ENCODE results near the gene GREB1L. TPM values are rescaled to one million over a fixed set of nuclear protein-coding genes. Genes with fewer than 3 reads are reported as not detected.

Gene GREB1L
- total and polyA plus RNA-seq, 2 of the 13 experiments (the other 11 are each of a cell fraction or from before 2014, with no cell fraction given): 0.17 to 0.66 TPM

- Histone ChIP-seq H3K27ac (ENCODE audit: extremely low read length, insufficient read depth, low read length) (no peak overlapping the region), H3K9me3 (ENCODE audit: low read length) (no peaks in the 10 kb centered on the region), H3K4me2 (ENCODE audit: low read depth, low read length) (no peak overlapping the region), H2AFZ (ENCODE audit: low read length) (no peak overlapping the region), H3K9ac (ENCODE audit: insufficient read depth, low read depth, low read length) (no peak overlapping the region), H3K27me3 (ENCODE audit: control insufficient read depth in 1 of 2, insufficient read depth in 2 of 2, low read length in 2 of 2) (no peaks in the 10 kb centered on the region), H4K20me1 (ENCODE audit: insufficient read depth, low read length) (no peaks in the 10 kb centered on the region), H3K36me3 (replicated peaks in 1 of 2; ENCODE audit: control insufficient read depth in 1 of 2, insufficient read depth in 2 of 2, low read length in 2 of 2) (no peaks in the 10 kb centered on the region), H3K4me3 (replicated peaks in 1 of 3; ENCODE audit: insufficient read depth in 1 of 3, low read depth in 2 of 3, low read length in 3 of 3) (no peak overlapping the region), H3K79me2 (ENCODE audit: insufficient read depth, low read length) (no peaks in the 10 kb centered on the region), H3K4me1 (ENCODE audit: insufficient read depth, low read length) (peaks cover 37% of the 10 kb centered on the region)
- no TSS peak for BruUV-seq (replicated peaks)
- ChIA-PET CTCF (ENCODE audit: low intra/inter-chr PET ratio, low total read pairs) (no interaction called here), POLR2A (no interaction called here)
- intact Hi-C loops (cut with micrococcal nuclease; ENCODE audit: unreplicated experiment): no loop called here
- FAIRE-seq: no peak
- no peak for DNase-seq (ENCODE audit: low spot score)
- WGBS (ENCODE audit: low lambda C conversion rate): 0% methylated on average over 1 of the region's 1 CpG
- TF ChIP-seq ZSCAN9 (CRISPR knock-in tag; IDR thresholded peaks at IDR 0.05; ENCODE audit: borderline replicate concordance) (no peak), NFRKB (IDR thresholded peaks at IDR 0.05) (no peak), ZNF598 (CRISPR knock-in tag; IDR thresholded peaks at IDR 0.05; ENCODE audit: borderline replicate concordance) (no peak), E2F1 (CRISPR knock-in tag; IDR thresholded peaks at IDR 0.05) (no peak), TEAD2 (CRISPR knock-in tag; IDR thresholded peaks at IDR 0.05) (no peak), TFAP4 (IDR thresholded peaks at IDR 0.05; ENCODE audit: borderline replicate concordance, low read depth) (no peak)
- ATAC-seq: no peak
- in situ Hi-C loops (cut with HindIII; ENCODE audit: extremely low pct_ligation_motif_present, low pct_unique_long_range_greater_than_20kb): loop anchor here (25.0 kb wide), 1 partner anchor 107 kb away; no protein-coding TSS in a partner anchor
Measured at GRCh38 chr18:21269349-21269748, 27.3 kb downstream of the GREB1L start.

GRCh38 chr18:21270453-21270852 lies 28.4 kb downstream of the GREB1L start:
- ATAC-seq (no peak), FAIRE-seq (no peak), DNase-seq (ENCODE audit: low spot score) (no peak)
- Histone ChIP-seq H3K79me2 (ENCODE audit: insufficient read depth, low read length) (no peaks in the 10 kb centered on the region), H3K9ac (ENCODE audit: insufficient read depth, low read depth, low read length) (no peak overlapping the region), H3K9me3 (ENCODE audit: low read length) (no peaks in the 10 kb centered on the region), H3K4me2 (ENCODE audit: low read depth, low read length) (no peak overlapping the region), H3K36me3 (replicated peaks in 1 of 2; ENCODE audit: control insufficient read depth in 1 of 2, insufficient read depth in 2 of 2, low read length in 2 of 2) (no peaks in the 10 kb centered on the region), H4K20me1 (ENCODE audit: insufficient read depth, low read length) (no peaks in the 10 kb centered on the region), H3K27me3 (ENCODE audit: control insufficient read depth in 1 of 2, insufficient read depth in 2 of 2, low read length in 2 of 2) (no peaks in the 10 kb centered on the region), H3K4me1 (ENCODE audit: insufficient read depth, low read length) (peaks cover 26% of the 10 kb centered on the region), H2AFZ (ENCODE audit: low read length) (no peak overlapping the region), H3K4me3 (replicated peaks in 1 of 3; ENCODE audit: insufficient read depth in 1 of 3, low read depth in 2 of 3, low read length in 3 of 3) (no peak overlapping the region), H3K27ac (ENCODE audit: extremely low read length, insufficient read depth, low read length) (no peak overlapping the region)
- POLR2A ChIA-PET: no interaction called here
- WGBS (ENCODE audit: low lambda C conversion rate): 13% methylated on average over 3 of the region's 3 CpGs
- in situ Hi-C loops (cut with HindIII; ENCODE audit: extremely low pct_ligation_motif_present, low pct_unique_long_range_greater_than_20kb): loop anchor here (25.0 kb wide), 1 partner anchor 108 kb away; no protein-coding TSS in a partner anchor
- BruUV-seq (replicated peaks): no TSS peak
- intact Hi-C loops (cut with micrococcal nuclease; ENCODE audit: unreplicated experiment): no loop called here
- CTCF ChIA-PET (ENCODE audit: low intra/inter-chr PET ratio, low total read pairs): no interaction called here
- TF ChIP-seq YY1 (IDR thresholded peaks at IDR 0.05; ENCODE audit: insufficient read depth, insufficient replicate concordance, low read depth, low read length) (no peak), ZFP36 (IDR thresholded peaks at IDR 0.05; ENCODE audit: borderline replicate concordance, low read depth, low read length, partially characterized antibody) (no peak), HNRNPUL1 (IDR thresholded peaks at IDR 0.05; ENCODE audit: low read depth, low read length) (no peak), ZMYM2 (CRISPR knock-in tag; IDR thresholded peaks at IDR 0.05) (no peak), ATF1 (CRISPR knock-in tag; IDR thresholded peaks at IDR 0.05) (no peak), MXD1 (CRISPR knock-in tag; IDR thresholded peaks at IDR 0.05) (no peak), ZBTB38 (CRISPR knock-in tag; IDR thresholded peaks at IDR 0.05) (no peak), HOXA5 (CRISPR knock-in tag; IDR thresholded peaks at IDR 0.05) (no peak), U2AF2 (IDR thresholded peaks at IDR 0.05; ENCODE audit: low read depth, low read length) (no peak)

Data from HepG2 (cell line).